GM21423 (cell line): ENCODE results near the gene NKX1-1.
"Not testable (repeated sequence)": the region's sequence is repeated elsewhere in the genome, so short reads cannot be mapped to it uniquely, and the experiment has no call there.

ENCODE experiments used
- ATAC-seq: cut with Tn5 transposase; IDR thresholded peaks from one replicate; pipeline ENCODE4 v1.9.1; 2021; ENCODE audit warnings: mild to moderate bottlenecking, moderate library complexity; ENCODE audit not compliant: unreplicated experiment

The NKX1-1 gene

DNA sequence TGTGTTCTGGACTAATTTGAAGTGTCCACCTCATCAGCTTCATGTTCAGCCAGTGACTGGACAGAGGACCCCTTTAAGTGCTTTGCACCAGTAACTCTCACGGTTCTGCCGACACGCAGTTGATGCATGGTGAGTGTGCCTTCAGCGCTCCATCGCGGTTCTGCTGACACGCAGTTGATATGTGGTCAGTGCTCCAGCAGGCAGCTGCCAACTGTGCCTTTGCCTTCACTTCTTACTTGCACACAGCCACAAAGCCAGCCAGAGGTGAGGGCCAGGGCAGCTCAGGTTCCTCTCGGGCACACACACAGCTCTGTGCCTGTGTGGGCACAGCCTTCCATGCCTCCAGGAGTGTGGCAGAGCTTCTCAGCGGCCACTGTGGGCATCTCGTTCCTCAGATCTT, 12.4 kb downstream of the NKX1-1 start:
- no peak for ATAC-seq

DNA sequence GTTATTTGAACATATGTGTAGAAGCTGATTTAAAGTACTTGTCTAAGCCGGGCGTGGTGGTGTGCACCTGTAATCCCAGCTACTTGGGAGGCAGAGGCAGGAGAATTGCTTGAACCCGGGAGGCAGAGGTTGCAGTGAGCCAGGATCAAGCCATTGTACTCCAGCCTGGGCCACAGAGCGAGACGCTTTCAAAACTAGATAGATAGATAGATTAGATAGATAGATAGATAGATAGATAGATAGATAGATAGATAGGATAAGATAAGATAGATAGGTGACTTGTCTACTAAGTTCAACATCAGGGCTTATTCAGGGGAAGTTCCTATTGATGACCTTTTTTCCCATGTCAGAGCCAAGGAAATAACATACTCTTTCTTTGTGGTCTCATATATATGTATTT, 12.9 kb downstream of the NKX1-1 start:
- ATAC-seq: not testable (repeated sequence)

DNA sequence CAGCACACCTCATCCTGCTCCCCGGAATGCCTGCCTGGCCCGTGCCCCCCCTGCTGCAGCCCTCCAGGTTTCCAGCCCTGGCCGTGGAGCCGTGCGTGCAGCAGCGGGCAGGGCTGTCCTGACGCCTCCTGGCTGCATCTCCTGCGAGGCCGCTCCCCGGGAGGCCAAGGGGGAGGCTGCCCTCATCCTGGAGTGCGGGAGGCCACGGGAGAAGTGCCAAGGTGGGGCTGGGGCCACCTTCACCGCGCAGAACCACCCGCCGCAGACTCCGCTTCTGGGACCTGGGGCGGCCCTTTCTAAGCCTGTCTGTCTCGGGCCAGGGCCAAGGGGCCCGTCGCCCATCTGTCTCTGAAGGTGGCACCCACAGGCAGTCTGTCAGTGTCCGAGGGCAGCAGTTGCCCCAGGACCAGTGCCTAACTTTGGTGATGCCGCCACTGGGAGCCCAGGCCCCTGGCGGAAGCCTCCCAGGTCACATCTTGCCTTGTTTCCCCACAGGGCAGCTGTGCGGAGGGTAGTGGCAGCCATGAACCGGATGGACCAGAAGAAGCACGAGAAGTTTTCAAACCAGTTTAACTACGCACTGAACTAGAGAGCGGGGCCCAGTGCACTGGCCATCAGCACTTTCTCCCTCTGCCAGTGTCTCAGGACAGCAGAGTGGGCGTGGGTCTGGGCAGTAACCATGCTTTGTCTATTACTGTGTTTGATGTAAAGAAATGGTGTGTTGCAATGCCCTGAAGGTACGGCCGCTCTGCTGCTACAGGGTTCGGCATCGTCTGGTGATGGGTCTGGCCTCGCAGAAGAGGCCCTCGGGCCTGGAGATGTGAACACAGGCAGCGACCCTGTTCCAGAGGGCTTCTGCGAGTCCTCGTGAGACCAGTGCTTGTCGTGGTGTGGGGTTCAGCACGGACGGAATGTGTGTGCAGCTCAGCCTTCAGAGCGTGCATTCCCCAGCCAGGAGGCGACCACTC, 20.6 kb downstream of the NKX1-1 start:
- no peak for ATAC-seq

DNA sequence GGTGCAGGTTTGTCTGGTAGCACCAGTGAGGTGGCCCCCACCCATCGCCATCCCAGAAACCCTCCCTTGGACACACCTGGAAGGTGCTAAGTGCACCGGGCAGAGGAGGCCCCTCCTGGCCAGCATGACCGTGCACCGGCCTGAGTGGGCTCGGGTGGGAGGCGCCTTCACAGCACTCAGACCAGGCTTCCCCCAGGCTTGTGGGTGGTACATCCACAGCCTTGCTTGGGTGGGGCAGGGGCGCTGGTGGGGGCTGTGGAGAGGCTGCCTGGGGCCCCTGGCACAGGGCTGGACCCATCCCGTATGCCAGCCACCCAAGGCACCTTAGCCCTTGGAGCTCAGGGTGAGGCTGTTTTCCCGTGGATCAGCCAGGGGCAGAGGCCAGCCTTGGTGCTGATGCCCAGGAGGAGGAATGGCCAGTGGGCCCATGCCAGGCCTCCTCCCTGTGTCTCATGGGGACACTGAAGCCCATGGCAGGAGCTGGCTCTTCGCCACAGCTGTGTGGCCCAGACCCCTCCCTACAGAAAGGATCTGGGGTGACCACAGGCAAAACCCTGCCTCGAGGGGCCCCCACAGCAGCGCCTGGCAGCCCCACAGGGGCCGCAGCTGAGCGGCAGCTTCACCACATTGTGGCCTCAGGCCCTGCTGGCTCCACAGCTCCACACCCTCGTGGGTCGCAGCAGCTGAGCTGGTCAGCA, 21.4 kb downstream of the NKX1-1 start:
- no peak for ATAC-seq

DNA sequence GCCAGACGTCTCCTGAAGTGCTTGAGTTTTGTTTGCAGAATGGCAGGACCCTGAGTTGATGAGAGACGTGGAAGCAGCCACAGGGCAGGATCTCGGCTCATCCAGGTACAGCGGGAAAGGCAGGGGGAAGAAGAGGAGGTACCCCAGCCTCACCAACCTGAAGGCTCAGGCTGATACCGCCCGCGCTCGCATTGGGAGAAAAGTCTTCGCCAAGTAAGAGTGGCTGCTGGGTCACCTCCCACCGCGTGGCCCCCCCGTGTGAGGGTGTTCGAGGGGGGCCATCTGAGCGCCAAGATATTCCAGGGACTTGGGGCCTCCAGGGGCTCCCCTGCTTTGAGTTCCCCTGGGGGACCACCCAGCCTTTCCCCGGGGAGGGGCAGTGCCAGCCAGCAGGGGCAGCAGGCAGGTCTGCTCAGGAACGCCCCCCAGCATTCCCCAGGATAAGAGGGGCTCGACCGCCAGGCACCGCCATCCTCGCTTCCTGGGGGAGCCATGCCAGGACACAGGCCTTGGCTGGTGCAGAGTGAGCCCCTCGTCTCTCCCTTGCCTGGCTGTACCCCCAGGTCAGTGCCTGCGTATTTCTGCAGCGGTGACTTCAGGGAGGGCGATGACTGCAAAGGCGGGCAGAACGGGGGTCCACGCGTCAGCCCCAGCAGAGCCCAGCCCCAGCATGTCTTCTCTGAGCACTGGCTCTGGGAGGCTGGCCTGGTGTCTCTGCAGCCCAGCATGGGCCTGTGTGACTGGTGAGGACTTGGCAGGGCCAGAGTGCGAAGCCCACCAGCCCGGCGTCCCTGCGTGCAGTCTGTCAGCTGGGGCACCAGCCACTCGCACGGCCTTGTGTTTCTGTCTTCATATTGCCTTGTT, 22.3 kb downstream of the NKX1-1 start:
- no peak for ATAC-seq

DNA sequence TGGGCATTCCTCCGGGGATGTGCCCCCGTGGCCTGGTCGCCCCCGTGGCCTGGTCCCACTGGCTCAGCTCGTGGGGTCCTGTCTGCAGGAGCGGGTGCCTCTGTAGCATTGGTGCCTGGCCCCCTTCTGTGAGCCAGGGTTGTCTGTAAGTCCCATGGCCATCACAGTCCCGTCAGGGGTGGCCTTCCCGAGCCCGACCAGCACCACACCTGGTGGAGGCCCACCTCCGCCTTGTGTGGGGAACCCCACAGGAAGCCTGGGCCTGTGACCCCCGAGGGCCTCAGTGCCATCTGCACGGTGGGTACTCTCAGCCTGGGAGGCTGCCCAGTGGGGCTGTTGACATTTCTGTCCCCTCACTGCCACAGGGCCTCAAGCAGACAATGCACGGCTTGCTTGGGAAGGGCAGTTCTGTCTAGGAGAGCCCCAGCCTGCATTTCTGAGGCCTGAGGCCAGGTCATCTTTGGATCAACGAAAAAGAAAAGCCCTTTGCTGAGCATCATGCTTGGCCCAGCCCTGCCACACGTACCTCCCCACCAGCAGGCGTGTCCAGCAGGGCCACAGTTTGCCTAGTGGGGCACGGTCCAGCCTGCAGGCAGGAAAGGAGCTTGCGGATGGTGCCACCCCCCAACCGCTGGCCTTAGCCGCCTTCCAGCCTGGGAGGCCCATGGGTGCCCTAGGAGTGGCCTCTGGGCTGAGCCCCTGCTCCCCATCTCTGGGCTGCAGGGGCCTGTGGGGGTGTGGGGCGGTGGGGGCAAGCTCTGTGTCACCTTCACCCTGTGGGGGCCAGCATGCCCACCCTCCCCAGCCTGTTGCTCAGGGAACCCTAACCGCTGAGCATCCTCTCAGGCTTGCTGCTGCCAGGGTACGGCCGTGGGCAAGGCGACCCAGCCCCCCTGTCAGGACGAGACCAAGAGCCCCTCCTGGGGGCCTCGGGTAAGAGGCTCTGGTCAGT, 23.2 kb downstream of the NKX1-1 start:
- ATAC-seq: no peak

DNA sequence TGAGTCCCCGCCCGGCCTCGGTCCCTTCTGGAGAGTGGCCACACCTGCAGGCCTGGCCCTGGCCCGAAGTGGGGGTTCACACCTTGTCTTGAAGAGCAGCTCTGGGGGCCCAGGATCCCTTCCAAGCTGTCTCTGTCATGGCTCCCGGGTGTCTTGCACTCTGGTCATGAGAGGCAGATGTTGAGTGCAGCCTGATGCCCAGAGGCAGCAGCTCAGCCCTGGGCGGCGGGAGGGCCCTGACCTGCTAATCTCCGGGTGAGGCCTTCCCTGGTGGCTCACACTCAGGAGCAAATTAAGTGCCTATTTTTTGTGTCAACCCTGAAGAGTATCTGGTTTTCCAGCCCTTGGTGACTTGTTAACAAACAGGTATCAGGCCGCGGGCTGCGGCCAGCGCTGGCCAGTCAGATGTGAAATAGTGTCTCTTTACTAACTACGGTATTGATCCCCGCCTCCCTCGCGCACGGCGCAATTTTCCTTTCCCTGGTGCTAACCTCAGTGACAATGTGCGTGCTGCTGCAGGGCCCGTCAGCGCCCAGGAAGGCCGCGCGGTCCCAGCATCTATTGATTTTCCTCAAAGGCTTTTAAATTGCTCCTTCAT, 24.2 kb downstream of the NKX1-1 start:
- ATAC-seq: no peak

DNA sequence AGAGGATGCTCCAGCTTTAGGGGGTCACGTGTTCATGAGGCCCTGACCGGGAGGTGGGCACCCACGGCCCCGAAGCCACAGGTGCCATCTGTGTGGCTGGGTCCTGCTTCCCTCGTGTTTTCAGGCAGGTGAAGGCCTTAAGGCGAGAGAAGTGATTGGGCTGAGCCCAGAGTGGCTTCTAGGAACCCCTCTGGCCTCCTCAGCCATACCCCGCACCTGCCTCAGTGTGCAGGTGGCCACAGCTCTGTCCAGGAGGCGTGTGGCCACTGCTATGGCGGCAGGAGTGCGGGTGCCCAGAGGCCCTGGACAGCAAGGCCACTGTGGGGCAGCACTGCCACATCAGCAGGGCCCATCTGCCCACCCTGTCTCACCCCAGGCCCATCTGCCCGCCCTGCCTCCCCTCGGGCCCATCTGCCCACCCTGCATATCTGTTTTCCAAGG, 25.0 kb downstream of the NKX1-1 start:
- no peak for ATAC-seq

DNA sequence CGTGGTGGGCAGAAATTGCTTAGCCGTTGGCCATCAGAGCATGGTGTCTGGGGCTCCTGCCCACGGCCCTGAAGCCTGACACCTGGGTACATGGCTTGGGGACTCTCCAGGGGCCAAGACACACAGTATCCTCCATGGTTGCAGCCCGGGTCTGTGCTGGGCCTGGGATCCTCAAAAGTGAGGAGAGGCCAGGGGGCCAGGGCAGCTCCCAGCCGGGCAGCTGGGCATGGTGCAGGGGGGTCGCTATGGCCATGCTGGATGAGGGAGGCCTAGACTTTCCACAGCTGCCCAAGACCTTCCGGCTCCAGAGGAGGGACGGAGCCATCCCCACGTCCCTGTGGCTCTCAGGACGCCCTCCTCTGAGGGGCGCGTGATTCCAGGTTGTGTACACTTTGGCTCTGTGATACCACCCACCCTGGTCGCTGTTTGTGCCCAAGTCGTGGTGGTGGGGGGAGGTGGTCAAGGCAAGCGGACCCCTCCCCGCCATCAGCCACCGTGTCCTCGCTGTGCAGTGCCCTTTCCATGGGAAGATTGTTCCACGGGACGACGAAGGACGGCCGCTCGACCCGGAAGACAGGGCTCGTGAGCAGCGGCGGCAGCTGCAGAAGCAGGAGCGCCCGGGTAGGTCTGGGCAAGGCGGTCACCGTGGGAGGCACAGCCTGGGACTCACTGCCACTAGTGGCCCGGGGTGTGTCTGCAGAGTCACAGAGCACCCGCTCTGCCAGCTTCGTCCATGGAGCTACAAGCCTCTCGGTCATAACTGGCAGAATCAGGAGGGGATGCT, 25.7 kb downstream of the NKX1-1 start:
- ATAC-seq: no peak

DNA sequence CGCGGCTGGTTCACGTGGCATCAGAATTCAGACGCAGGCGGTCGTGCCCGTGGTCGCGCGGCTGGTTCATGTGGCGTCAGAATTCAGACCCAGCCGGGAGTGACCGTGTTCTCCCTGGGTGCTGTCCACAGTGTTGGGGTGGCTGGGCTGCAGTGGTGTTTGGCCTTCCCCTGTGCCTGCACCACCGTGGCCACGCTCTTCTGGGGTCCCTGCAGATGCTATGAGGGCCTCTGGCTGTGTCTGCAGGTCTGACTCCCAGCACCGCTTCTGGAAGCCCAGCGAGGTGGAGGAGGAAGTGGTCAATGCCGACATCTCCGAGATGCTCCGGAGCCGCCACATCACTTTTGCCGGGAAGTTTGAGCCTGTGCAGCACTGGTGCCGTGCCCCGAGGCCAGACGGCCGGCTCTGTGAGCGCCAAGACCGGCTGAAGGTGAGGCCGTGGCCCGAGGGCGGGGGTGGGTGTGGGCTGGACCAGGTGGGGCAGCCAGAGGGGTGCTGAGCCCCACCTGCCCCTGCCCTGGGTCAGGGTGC, 26.4 kb downstream of the NKX1-1 start:
- ATAC-seq: no peak

DNA sequence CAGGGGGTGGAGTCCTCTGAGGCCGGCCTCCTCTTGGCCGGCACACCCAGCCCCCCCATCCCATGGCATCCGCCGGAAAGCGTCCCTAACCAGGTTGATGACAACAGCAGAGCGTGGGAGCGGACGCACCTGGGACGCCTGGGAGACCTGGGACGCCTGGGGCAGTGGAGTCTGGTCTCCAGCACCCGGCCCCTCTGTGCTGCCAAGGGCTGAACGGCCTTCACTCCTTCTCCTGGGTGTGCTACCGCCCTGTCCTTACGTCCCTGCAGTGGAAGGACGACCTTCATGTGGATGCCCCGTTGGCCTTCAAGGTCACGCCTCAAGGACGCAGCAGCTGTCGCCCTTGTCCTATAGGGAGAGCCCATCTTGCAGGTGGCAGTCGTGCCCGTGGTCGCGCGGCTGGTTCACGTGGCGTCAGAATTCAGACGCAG, 26.9 kb downstream of the NKX1-1 start:
- ATAC-seq: no peak

DNA sequence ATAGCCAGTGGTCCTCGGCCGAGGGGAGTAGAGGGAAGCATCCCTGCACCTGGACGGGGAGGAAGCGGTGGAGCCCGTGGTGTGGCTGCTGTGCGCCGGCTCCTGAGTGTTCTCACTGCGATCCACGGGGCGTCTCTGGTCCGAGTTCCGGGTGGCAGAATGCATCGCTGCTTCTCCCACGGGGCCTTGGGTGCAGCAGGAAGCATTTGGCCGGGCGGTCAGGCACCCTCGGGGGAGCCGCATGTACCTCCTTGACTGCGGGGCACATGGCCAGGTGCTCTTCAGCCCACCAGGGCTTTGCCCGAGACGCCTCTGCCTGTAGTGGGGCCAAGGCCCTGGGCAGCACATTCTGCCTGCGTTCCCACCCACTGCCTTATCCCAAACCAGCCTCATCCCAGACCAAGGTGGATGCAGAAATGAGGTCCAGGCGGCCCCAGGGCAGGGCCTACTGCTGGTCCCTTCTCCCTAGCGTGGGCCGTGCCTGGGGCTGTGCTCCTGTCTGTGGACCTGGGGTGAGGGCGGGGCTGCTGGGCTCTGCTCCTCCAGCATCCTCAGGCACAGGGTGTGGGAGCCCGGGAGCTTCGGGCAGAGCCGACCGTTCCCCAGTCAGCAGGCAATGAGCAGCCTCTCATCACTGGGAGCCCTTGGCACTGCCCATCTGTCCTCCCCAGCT, 27.5 kb downstream of the NKX1-1 start:
- no peak for ATAC-seq

DNA sequence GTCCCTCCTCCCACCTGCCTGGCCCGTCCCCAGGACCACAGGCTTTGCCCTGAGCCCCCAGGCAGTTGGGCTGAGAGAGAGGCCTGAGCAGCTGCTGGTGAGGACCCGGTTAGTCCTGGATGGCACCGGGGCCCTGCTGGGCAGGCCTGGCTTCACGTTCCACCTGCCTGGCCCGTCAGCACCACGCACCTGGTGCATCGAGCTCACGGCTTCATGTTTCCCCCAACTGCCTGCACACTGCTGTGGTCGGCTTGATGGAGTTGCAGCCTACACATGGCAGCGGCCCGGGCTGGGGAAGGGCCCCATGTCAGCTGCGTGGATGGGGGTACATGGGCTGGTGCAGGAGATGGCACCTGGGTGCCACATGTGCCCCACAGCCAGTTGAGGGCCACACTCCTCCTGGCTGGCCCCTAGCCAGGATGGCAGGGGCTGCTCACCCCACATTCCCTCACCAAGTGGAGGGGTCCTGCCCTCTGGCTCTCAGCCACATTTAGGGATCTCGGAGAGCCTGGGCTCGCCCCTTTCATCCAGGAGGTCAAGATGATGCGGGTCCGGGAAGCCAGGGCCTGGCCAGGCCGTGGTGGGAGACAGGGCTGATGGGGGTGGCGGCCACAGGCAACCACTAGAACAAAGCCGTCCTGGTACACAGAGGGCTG, 28.5 kb downstream of the NKX1-1 start:
- no peak for ATAC-seq

DNA sequence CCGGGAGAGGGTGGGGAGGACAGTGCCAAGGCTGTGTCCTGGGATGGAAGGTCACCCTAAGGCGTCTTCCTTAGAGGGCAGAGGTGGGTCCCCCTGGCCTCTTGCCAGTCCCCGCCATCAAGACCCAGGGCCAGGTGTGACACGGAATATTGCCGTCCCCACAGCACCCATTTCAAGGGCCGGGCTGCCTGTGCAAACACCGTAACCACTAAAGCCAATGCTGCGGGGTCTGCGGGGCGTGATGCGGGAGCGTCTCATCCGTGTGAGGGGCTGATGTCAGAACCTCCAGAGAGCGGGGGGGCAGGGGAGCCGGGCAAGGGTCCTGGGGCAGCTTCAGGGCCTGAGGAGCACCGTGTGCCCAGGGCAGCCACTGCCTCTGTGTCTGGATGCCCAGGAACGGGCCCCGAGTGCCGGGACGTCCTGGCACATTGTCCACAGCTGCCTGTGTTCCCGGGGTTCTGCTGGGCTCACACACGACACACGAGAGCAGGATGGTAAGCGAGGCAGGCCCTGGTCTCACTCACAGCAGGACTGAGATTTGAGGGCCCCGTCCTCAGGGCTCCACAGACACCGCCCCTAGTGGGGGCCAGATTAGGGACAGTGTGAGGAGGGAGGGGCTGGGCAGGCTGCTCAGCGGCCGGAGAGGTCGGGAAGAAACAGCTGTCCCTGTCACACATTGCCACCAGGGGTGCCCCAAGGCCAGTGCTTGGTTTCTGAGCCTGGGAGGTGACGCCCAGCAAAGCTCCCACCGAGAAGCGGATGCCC, 29.2 kb downstream of the NKX1-1 start:
- no peak for ATAC-seq

DNA sequence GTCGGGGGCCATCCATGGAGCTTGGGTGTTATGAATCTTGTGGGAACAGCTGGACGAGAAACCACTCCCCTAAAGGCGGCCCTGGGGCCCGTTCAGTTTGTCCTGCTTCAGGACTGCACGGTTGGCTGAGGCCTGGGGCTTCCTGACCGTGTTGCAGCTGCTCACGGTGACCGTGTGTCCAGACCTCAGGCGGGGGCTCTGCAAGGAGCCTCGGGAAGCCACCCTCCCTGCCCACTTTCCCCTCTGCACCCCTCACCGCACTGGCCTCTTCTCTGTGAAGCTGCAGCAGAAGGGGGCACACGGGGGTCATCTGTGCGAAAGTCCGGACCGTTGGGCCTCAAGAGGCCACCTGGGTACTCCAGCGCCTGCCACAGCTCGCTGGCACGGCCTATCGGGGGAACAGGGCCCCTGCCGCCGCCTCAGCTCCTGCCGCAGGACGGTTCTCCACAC, 29.8 kb downstream of the NKX1-1 start:
- ATAC-seq: no peak

DNA sequence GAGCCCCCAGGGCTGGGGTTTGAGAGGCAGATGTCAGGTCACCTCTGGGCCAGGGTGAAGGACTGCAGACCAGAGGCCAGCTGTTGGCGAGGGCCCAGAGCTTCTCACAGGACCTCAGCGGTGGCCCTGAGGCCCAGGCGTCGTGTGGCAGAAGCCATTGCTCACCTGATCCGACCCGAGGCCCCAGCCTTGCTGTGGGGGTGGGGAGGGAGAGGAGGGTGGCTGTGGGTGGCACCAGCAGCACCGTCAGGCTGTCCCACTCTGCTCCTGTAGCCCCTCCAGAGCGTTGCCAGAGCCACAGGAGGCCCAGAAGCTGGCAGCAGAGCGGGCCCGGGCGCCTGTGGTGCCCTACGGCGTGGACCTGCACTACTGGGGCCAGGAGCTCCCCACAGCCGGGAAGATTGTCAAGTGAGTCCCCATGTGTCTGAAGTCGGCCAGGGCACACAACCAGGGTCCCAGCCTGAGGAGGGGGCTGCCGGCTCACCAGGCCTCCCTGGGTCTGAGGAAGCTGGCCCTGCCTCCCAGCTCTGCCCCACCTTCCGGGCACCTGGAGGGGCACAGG, 30.4 kb downstream of the NKX1-1 start:
- ATAC-seq: no peak
